SK-N-SH treated with all-trans-retinoic acid at 6 μM for 48 hours (cell line): ENCODE measurements around the gene MRPS9.

Experiments used
- ARNTL ChIP-seq: fragments of 450-650 bp; formaldehyde crosslinking; IDR thresholded peaks from 2 replicates; pipeline ENCODE4 v1.5.0; 2020; ENCODE audit warnings: low read depth, mild to moderate bottlenecking, moderate library complexity, borderline replicate concordance
- BACH2 ChIP-seq: fragments of 250-450 bp; sonication (Bioruptor Pico); IDR thresholded peaks from 2 replicates; pipeline ENCODE4 v1.9.0; 2021; ENCODE audit warnings: mild to moderate bottlenecking, borderline replicate concordance
- CSDC2 ChIP-seq: fragments of 250-450 bp; sonication (Bioruptor Pico); IDR thresholded peaks from 2 replicates; pipeline ENCODE4 v1.5.0; 2020; ENCODE audit warnings: mild to moderate bottlenecking, moderate library complexity
- ISL1 ChIP-seq: fragments of 250-450 bp; sonication (Bioruptor Pico); IDR thresholded peaks from 2 replicates; pipeline ENCODE4 v2.1.2; 2022; ENCODE audit warnings: mild to moderate bottlenecking, moderate library complexity
- OSR1 ChIP-seq: fragments of 250-450 bp; sonication (Bioruptor Pico); IDR thresholded peaks from 2 replicates; pipeline ENCODE4 v1.8.0; 2022; ENCODE audit warnings: moderate library complexity, mild to moderate bottlenecking, inconsistent platforms
- TCF4 ChIP-seq: fragments of 250-450 bp; sonication (Bioruptor Pico); IDR thresholded peaks from 2 replicates; pipeline ENCODE4 v1.8.0; 2021; ENCODE audit warnings: mild to moderate bottlenecking, moderate library complexity, borderline replicate concordance
- TOX ChIP-seq: fragments of 250-450 bp; sonication (Bioruptor Pico); IDR thresholded peaks from 2 replicates; pipeline ENCODE4 v1.8.0; 2021; ENCODE audit warnings: mild to moderate bottlenecking, moderate library complexity, borderline replicate concordance
- ZC3H10 ChIP-seq: fragments of 250-450 bp; sonication (Bioruptor Pico); IDR thresholded peaks from 2 replicates; pipeline ENCODE4 v1.5.1; 2021; ENCODE audit warnings: mild to moderate bottlenecking, moderate library complexity
- ZFP3 ChIP-seq: fragments of 250-450 bp; sonication (Bioruptor Pico); IDR thresholded peaks from 2 replicates; pipeline ENCODE4 v1.5.0; 2020; ENCODE audit warnings: mild to moderate bottlenecking, moderate library complexity
- ZNF565 ChIP-seq: fragments of 450-650 bp; formaldehyde crosslinking; conservative IDR thresholded peaks from 2 replicates; pipeline ENCODE4 v1.5.0; 2020; ENCODE audit warnings: low read depth, mild to moderate bottlenecking, moderate library complexity
- ZNF70 ChIP-seq: fragments of 450-650 bp; formaldehyde crosslinking; IDR thresholded peaks from 2 replicates; pipeline ENCODE4 v1.5.0; 2020; ENCODE audit warnings: mild to moderate bottlenecking, moderate library complexity
- TF ChIP-seq, protein P1 (sequence below): fragments of 250-450 bp; sonication (Bioruptor Pico); IDR thresholded peaks from 2 replicates; pipeline ENCODE4 v1.5.1; 2020; ENCODE audit warnings: low read depth, mild to moderate bottlenecking, moderate library complexity
- TF ChIP-seq, protein P2 (sequence below): fragments of 250-450 bp; sonication (Bioruptor Pico); IDR thresholded peaks from 2 replicates; pipeline ENCODE4 v1.8.0; 2021; ENCODE audit warnings: low read depth, mild to moderate bottlenecking, moderate library complexity, borderline replicate concordance
- TF ChIP-seq, protein P3 (sequence below): fragments of 250-450 bp; sonication (Bioruptor Pico); IDR thresholded peaks from 2 replicates; pipeline ENCODE4 v1.8.0; 2020; ENCODE audit warnings: mild to moderate bottlenecking, moderate library complexity, borderline replicate concordance

DNA sequence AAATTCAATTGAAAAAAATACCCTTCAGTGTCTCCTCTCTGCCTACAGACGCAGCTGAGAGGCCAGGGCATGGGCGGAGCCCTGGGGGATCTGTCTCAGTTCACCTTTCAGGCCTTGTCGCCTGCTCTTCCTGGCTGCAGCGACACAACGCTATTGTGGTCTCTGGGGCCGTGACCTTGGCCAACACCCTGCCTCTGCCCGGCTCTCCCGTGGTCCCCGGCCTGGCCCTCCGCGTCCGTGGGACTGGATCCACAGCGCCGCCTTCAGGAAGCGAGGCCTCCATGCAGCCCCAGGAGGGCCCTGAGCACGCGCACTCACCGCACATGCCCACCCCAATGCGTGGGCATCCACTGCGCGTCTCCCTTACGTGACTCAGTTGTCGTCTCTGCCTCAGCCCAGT lies 81.1 kb downstream of the MRPS9 start:
- TF ChIP-seq ZFP3 (CRISPR knock-in tag) (no peak), ZNF565 (no peak), ARNTL (no peak), TCF4 (CRISPR knock-in tag) (no peak), ZNF70 (CRISPR knock-in tag) (no peak), ZC3H10 (CRISPR knock-in tag) (no peak), OSR1 (CRISPR knock-in tag) (no peak), BACH2 (CRISPR knock-in tag) (no peak), TOX (CRISPR knock-in tag) (no peak), CSDC2 (CRISPR knock-in tag) (no peak), ISL1 (no peak)
- TF ChIP-seq, protein P1, sequence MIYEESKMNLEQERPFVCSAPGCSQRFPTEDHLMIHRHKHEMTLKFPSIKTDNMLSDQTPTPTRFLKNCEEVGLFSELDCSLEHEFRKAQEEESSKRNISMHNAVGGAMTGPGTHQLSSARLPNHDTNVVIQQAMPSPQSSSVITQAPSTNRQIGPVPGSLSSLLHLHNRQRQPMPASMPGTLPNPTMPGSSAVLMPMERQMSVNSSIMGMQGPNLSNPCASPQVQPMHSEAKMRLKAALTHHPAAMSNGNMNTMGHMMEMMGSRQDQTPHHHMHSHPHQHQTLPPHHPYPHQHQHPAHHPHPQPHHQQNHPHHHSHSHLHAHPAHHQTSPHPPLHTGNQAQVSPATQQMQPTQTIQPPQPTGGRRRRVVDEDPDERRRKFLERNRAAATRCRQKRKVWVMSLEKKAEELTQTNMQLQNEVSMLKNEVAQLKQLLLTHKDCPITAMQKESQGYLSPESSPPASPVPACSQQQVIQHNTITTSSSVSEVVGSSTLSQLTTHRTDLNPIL (CRISPR knock-in tag) = no peak
- TF ChIP-seq, protein P2, sequence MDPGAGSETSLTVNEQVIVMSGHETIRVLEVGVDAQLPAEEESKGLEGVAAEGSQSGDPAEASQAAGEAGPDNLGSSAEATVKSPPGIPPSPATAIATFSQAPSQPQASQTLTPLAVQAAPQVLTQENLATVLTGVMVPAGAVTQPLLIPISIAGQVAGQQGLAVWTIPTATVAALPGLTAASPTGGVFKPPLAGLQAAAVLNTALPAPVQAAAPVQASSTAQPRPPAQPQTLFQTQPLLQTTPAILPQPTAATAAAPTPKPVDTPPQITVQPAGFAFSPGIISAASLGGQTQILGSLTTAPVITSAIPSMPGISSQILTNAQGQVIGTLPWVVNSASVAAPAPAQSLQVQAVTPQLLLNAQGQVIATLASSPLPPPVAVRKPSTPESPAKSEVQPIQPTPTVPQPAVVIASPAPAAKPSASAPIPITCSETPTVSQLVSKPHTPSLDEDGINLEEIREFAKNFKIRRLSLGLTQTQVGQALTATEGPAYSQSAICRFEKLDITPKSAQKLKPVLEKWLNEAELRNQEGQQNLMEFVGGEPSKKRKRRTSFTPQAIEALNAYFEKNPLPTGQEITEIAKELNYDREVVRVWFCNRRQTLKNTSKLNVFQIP = no peak
- TF ChIP-seq, protein P3, sequence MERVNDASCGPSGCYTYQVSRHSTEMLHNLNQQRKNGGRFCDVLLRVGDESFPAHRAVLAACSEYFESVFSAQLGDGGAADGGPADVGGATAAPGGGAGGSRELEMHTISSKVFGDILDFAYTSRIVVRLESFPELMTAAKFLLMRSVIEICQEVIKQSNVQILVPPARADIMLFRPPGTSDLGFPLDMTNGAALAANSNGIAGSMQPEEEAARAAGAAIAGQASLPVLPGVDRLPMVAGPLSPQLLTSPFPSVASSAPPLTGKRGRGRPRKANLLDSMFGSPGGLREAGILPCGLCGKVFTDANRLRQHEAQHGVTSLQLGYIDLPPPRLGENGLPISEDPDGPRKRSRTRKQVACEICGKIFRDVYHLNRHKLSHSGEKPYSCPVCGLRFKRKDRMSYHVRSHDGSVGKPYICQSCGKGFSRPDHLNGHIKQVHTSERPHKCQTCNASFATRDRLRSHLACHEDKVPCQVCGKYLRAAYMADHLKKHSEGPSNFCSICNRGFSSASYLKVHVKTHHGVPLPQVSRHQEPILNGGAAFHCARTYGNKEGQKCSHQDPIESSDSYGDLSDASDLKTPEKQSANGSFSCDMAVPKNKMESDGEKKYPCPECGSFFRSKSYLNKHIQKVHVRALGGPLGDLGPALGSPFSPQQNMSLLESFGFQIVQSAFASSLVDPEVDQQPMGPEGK (CRISPR knock-in tag) = no peak
